CD4-positive, alpha-beta T cell treated with Interferon alpha-2 for 1 hour (primary cell): ENCODE data around the gene GPX2.

Experiments
- DNase-seq, 2 donors: peaks; one replicate each; pipeline ENCODE4 v3.0.0-alpha.2; 2020 to 2022

GPX2 gene

DNA sequence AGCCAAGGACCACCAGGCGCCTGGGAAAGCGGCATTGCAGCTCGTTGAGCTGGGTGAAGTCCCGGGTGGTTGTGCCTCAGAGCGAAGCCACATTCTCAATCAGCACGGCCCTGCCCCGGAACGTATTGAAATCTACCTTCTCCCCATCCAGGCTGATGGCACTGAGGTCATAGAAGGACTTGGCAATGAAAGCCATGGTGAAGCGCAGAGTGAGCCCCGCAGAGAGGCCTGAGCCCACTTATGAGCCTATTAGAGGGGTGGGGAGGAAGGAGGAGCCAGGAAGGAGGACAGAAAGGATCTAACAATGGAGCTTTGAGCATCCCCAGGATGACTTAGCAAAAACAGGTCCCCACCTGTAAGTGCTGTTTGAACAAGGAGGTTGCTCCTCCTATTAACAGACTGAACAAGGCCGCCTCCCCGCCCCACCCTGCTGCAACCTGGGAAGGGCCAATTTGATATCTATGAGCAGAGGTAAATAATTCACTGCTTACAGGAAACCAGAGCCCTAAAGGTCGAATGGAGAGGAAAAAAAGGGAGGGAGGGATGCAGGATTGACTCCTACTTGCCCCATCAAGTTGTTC is at the start of gene GPX2:
GPX2 (minus strand) TSS at position 215 of the 581 bp plus-strand sequence; CDS start at position 196, 19 bp downstream.
- no peak for DNase-seq

DNA sequence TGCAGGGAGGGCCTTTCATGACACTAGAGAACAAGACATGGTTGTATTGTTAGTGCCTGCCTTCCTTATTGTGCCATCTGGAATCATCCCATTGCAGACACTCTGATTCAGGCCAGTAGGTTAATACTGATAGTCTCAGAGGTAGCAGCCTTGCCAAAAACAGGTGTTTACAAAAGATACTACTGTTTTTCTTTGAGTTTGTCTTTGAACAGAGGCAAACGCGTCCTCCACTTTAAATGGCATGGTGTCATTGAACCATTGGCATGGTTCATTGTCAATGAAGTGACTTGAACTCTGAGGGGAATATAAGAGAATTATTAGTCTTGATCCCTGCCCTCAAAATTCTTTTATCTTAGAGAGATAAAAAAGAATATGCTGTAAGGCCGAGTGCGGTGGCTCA is 48.4 kb upstream of the GPX2 start:
- no peak for DNase-seq

- DNase-seq, result peak in 1 of 2 donors; percentile 47
These were observed 47.8 kb upstream of the GPX2 start for GRCh38 chr14:64990296-64990695.

DNA sequence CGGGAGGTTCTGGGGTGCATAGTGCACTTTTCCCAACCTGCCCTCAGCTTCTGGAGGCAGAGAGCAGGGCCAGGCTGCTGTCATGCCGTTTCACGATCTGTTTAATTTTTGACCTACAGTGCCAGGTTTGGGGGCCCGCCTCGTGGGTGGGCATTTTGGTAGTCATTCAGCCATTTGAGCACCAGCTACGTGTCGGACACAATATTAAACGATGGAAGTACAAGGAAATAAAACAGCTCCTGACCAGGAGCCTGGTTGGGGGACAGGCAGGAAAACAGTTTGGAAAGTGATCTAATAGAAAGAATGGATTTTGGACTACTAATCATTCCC is 44.9 kb upstream of the GPX2 start:
- no peak for DNase-seq

DNA sequence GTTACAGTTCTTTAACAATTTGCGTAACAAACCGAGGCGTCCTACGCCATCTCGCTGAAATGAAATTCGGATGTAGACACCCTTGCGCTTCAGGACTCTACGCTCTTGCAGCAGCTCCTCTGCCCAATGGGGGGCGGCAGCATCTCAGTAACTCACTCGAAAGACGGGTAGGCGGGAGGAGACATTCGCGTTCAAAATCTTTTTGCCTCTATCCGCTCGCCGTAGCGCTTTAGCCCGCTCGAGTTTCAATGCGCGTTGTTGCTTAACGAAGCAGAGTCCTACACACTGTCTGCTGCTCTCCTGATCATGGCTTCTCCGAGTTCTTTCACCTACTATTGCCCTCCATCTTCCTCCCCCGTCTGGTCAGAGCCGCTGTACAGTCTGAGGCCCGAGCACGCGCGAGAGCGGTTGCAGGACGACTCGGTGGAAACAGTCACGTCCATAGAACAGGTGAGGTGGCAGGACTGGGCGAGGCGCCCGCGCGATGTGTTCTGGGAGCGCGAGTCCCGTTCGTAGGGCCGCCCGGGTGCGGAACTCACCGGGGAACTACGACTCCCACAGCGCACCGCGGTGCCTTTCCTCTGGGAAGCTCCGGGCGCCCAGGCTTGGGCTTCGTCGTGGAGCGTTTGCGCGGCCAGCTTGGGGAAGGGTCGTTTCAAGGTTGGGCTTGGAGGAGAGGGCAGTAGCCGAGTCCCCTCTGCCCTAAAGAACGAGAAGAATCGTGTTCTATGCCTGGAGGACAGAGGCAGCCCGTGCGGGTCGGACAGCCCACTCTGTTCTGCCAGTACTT is 44.3 kb upstream of the GPX2 start, which contains the start of gene FNTB:
FNTB (plus strand) TSS at position 248 of the 790 bp plus-strand sequence; CDS start at position 307, 59 bp downstream.
- DNase-seq, result peak; percentile 93 to 95

GRCh38 chr14:64983439-64984310 is 41.1 kb upstream of the GPX2 start:
- peak; percentile 45 to 71 for DNase-seq

- DNase-seq, result no peak
These were observed 37.0 kb upstream of the GPX2 start for GRCh38 chr14:64979336-64980074.

DNA sequence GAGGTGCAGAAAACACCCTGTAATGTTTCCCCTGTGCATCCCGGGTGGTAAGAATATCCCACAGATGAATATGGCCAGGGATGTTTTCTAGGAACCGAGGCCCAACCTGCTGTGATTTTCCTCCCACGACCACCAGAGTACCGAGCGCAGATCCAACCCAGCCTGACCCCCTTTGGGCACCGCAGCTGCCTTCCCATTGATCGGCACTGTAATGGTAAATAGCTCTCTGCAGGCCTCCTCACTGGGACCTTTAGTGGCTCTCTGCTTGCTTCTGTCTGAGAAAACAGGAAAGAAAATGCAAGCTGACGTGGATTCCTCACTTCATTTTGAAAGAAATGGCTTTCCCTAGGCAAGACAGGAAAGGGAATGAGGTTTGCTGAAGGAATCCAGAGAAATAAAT is 32.0 kb upstream of the GPX2 start:
- no peak for DNase-seq

DNA sequence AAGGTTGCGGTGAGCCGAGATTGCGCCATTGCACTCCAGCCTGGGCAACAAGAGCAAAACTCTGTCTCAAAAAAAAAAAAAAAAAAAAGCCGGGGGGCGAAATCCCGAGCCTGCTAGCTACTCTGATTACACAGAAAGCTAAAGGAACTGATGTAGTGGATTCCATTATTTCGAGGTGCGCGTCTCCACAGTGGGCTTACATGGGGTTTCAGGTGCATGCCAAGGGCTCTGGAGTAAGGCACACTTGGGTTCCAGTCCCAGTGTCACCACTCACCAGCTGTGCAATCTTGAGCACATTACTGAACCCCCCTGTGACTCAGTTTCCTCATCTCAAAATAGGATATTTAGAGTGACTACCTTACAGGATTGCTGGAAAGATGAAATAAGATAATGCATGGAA is 31.3 kb upstream of the GPX2 start:
- no peak for DNase-seq

DNA sequence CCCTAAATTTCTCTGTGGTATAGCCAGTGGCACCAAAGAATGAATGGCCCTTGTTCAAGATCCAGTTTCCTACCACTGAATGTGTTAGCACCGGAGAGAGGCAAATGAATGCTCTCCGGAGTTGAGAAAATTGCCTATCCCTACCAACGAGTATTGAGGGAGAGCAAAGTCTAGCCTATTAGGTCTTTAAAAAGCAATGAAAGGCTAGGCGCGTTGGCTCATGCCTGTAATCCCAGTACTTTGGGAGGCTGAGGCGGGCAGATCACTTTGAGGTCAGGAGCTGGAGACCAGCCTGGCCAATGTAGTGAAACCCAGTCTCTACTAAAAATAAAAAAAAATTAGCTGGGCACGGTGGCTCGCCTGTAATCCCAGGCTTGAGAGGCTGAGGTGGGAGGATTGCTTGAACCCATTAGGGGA is 30.5 kb upstream of the GPX2 start:
- no peak for DNase-seq

DNA sequence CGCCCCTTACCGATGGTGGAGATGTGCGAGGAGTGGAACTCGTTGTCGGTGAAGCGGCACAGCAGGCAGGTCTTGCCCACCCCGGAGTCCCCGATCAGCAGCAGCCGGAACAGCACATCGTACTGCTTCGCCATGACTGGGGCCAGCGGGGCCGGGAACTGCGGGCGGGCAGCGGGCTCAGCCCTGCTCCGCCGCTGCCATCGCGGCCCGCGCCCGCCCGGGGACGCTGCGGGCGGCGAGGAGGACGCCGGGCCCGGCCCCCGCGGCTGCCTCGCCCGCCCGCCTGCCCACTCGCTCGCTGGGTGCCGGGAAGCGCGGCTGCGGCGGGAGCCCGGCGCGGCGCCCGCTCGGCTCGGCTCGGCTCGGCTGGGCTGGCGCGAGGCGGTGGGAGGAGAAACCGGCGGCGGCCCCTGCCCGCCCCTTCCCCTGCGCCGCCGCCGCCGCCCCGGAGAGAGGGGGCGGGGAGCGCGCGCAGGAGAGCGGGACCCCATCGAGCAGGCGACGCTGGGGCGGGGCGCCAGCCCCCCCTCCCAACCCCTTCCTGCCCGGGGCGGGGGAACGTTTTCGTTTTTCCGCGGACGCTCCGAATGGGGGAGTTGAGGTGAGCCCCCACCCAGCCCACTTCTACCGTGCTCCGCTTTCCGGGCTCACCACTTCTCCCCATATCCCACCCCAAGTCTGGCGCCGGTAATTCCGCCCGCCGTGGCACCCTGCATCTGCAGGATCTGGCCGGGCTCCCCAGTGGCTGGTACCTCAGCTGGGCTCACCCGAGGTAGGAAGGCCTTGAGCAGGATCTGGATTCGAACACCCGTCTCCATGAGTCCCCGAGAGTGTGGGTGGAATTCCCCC is 29.6 kb upstream of the GPX2 start, which contains the start of gene RAB15:
RAB15 (minus strand) TSS at position 394 of the 849 bp plus-strand sequence; CDS start at position 134, 260 bp downstream.
- peak; percentile 20 to 55 for DNase-seq

GRCh38 chr14:64971491-64971942 is 29.0 kb upstream of the GPX2 start:
- no peak for DNase-seq

DNA sequence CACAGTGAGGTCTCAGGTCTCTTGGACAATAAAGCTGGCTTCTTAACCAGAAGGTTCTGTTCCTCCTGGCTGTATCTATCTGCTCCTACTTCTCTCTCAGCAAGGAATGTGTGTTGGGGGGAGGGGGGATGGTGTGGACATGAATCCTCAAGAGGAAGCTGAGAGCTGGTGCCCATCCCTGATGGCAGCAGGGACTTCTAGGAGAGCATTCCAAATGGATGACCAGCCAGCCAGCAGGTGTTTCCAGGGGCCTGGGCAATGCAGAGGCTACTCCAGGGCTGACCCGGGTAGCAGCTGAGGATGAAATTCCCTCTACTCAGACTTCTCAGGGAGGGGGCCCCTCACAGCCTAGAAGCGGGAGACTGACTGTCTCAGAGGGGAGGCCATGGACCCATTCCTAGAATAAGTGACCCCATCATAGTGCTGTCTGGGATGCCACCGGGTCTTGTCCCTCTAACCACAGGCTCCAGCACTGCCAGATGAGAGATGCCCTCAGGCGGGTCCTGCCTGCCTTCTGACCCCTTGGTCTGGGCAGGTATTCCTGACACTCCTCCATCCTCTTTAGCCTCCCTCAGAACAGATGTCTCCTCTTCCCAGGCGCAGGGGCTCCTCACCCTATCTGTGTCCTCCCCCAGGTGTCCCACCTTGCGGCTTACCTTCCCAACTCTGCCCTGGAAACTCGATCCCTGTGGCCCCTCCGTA is 28.4 kb upstream of the GPX2 start:
- DNase-seq, result no peak

GRCh38 chr14:64970041-64970440 is 27.5 kb upstream of the GPX2 start:
- no peak for DNase-seq

GRCh38 chr14:64968651-64969050 is 26.1 kb upstream of the GPX2 start:
- no peak for DNase-seq

- DNase-seq, result no peak
These were observed 25.6 kb upstream of the GPX2 start for GRCh38 chr14:64968167-64968566.

DNA sequence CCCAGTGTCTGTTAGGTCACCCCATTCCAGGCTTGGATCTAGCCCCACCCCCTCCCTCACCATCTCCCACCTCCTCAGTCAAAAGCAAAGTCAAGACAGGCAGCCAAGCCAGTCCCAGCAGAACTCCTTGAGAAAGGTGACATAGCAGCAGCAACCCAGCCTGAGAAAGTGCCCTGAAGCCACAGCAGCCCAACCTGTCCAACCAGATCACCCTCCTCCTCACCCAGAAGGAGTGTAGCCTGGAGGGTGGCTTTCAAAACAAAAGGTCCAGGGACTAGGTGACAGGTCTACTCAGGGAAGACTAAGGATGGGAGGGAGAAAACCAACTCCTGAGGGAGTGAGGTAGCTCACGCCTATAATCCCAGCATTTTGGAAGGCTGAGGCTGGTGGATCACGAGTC is 24.4 kb upstream of the GPX2 start:
- no peak for DNase-seq

DNA sequence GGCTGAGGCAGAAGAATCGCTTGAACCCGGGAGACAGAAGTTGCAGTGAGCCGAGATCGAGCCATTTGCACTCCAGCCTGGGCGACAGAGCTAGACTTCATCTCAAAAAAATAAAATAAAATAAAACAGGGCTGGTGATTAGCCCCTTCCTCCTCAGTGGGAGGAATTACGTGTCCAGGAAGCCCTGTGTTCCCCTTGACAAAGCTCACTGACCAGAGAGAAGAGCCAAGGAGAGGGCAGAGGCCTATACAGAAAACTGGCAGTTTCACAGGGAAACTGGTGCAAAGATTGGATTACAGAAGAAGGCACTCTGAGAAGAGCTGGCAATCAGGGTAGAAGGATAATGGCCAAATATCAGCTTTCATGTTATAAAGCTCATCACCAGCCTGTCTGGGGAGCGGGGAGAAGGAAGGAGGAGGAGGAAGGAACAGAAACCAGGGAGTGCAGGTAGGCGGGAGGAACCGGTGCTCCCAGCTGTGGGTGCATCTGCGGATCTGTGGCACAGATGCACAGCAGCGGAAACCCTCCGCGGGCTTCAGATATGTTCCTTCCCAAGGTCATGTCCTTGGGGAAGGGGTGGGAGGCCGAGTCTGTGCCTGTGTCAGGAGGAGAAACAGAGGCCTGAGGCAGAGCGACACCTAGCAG is 22.9 kb upstream of the GPX2 start:
- no peak for DNase-seq

DNA sequence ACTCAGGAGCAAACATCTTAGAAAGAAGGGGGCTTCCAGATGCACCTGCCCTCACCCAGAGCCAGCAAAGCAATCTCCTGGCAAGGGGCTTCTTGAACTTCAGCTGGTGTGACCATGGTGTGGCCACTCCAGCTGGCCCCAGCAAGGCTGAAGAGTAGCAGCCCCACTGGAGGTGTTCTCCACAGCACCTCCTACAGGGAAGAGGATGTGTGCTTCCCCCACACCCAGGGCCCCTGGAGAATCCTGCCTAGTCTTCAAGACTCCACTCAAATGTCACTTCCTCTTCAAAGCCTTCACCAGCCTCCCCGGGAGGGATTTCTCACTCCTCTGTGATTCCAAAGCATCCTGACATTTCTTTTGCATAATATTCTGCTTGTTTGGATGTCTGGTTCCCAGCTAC is 21.1 kb upstream of the GPX2 start:
- no peak for DNase-seq

GRCh38 chr14:64960762-64961276 is 18.3 kb upstream of the GPX2 start:
- no peak for DNase-seq
